Aorta (tissue), 5 donors: ENCODE measurements around the gene ZNF324. TPM values are rescaled to one million over a fixed set of nuclear protein-coding genes. Genes with fewer than 3 reads are reported as not detected.
A peak's percentile ranks its signal among the peaks of the same experiment; 100 is the strongest.

Experiments used
- ATAC-seq: fragments of 200-7000 bp; cut with Tn5 transposase; one replicate; pipeline ENCODE4 v1.9.1; 2022; ENCODE audit warnings: moderate library complexity; ENCODE audit not compliant: low FRiP score
- DNase-seq, 2 donors: peaks; one replicate each; pipeline ENCODE4 v3.0.0-alpha.2; 2020
- H3K27ac ChIP-seq, 2 donors: one replicate each; pipeline ENCODE4 v1.5.1; 2013; ENCODE audit warnings: low read length in 2 of 2, mild to moderate bottlenecking in 2 of 2, moderate library complexity in 2 of 2, control low read depth in 1 of 2, inconsistent platforms in 1 of 2, low read depth in 1 of 2
- H3K27me3 ChIP-seq, 2 donors: one replicate each; pipeline ENCODE4 v1.6.1; 2013; ENCODE audit warnings: control low read depth in 1 of 2, low read length in 1 of 2, mild to moderate bottlenecking in 1 of 2, moderate library complexity in 1 of 2; ENCODE audit not compliant: insufficient read depth in 2 of 2, control insufficient read depth in 1 of 2
- H3K36me3 ChIP-seq, 2 donors: one replicate each; pipeline ENCODE4 v1.6.1; 2013; ENCODE audit warnings: control low read depth in 1 of 2, low read length in 1 of 2, mild to moderate bottlenecking in 1 of 2; ENCODE audit not compliant: insufficient read depth in 2 of 2, control insufficient read depth in 1 of 2
- H3K4me1 ChIP-seq, 2 donors: one replicate each; pipeline ENCODE4 v1.6.1; 2013; ENCODE audit warnings: low read length in 2 of 2, control low read depth in 1 of 2, mild to moderate bottlenecking in 1 of 2, moderate library complexity in 1 of 2; ENCODE audit not compliant: insufficient read depth in 2 of 2, control insufficient read depth in 1 of 2
- H3K4me3 ChIP-seq, 2 donors: one replicate each; pipeline ENCODE4 v1.5.1; 2013; ENCODE audit warnings: low read length in 2 of 2, control low read depth in 1 of 2, mild to moderate bottlenecking in 1 of 2
- H3K9me3 ChIP-seq: one replicate; pipeline ENCODE4 v1.6.1; 2013; ENCODE audit warnings: mild to moderate bottlenecking, low read length; ENCODE audit not compliant: control insufficient read depth
- WGBS, 2 donors: extraction: QIAGEN DNeasy Blood & Tissue Kit; methylation state at CpG; one replicate each; pipeline ENCODE4 v1.1.7; 2013; 5-methylcytosine and 5-hydroxymethylcytosine counted together
- intact Hi-C, 2 donors: fragments of 100-400 bp; cut with DNase I; formaldehyde crosslinking; loops; one replicate each; pipeline versions ENCODE4 v1.14.2 to v1.15.0; 2022
- polyA plus RNA-seq, 2 donors: library from polyadenylated mRNA; stranded (reverse); fragments of 200-250 nt; gene quantifications; one replicate each; pipeline ENCODE4 v1.2.3, GENCODE V29; 2013
- total RNA-seq, 2 donors: library from RNA; stranded (reverse); fragmentation: NEBNext Ultra II Directional; extraction: Animal tissue kit (Norgen Biotek cat#: 25700); gene quantifications; one replicate each; pipeline ENCODE4 v1.2.1, GENCODE V29; 2021
- donor health status: healthy with polysubstance abuse.
- donor health status: Bipolar disorder and iron deficiency.
- donor health status: DM: no; HTN: no; CAD: no.
- donor health status: DM: no; HTN: no; CAD: no.
- donor health status: DM: yes; HTN: yes; CAD: no.

ZNF324 gene
- total and polyA plus RNA-seq, 4 donors: 2.3 to 14.1 (median 7.7) TPM

GRCh38 chr19:58522709-58523108, 55.8 kb downstream of the ZNF324 start:
- WGBS, 2 donors: 74 to 78% methylated on average over 3 of the region's 3 CpGs
- no peaks in the 10 kb centered on the region for H3K4me1 ChIP-seq
- DNase-seq (peak in 1 of 2 donors; percentile 13), ATAC-seq (no peak)
- intact Hi-C loops: no loop called here
- no peaks in the 10 kb centered on the region for H3K9me3 ChIP-seq
- H3K27me3 ChIP-seq: no peaks in the 10 kb centered on the region
- no peak overlapping the region for H3K4me3 ChIP-seq
- H3K36me3 ChIP-seq: no peaks in the 10 kb centered on the region
- H3K27ac ChIP-seq: no peak overlapping the region

Other genes starting within 250 kb of the ZNF324 start
- gene ZNF544, start 238.2 kb upstream of the ZNF324 start, total RNA-seq: 10 to 100 TPM; 16.5 to 26.2 TPM
- gene ZNF544, start 238.2 kb upstream of the ZNF324 start, polyA plus RNA-seq: 10 to 100 TPM; 11.2 to 15.4 TPM
- 1 to 10 TPM; 5.9 to 7.8 TPM for gene ZNF8, start 188.1 kb upstream of the ZNF324 start, total RNA-seq
- 1 to 10 TPM in 1 of 2 donors, under 1 TPM in 1; 0.38 to 1.9 TPM for gene ZNF8, start 188.1 kb upstream of the ZNF324 start, polyA plus RNA-seq
- gene ERVK3-1, start 161.7 kb upstream of the ZNF324 start, total RNA-seq: 10 to 100 TPM; 33.6 to 34.3 TPM
- 10 to 100 TPM; 26.4 to 48.1 TPM for gene ERVK3-1, start 161.7 kb upstream of the ZNF324 start, polyA plus RNA-seq
- 1 to 10 TPM; 2.2 to 3.1 TPM for gene ZSCAN22, start 140.1 kb upstream of the ZNF324 start, total RNA-seq
- gene ZSCAN22, start 140.1 kb upstream of the ZNF324 start, polyA plus RNA-seq: under 1 TPM; 0.25 to 0.43 TPM
- 10 to 100 TPM in 1 of 2 donors, 1 to 10 TPM in 1; 9.7 to 11.3 TPM for gene A1BG, start 113.6 kb upstream of the ZNF324 start, total RNA-seq
- 10 to 100 TPM; 21.5 to 81.6 TPM for gene A1BG, start 113.6 kb upstream of the ZNF324 start, polyA plus RNA-seq
- gene ZNF497, start 104.3 kb upstream of the ZNF324 start, total RNA-seq: under 1 TPM; 0.32 to 0.87 TPM
- gene ZNF497, start 104.3 kb upstream of the ZNF324 start, polyA plus RNA-seq: under 1 TPM in 1 of 2 donors, not detected in 1; 0.79 TPM
- 1 to 10 TPM in 1 of 2 donors, under 1 TPM in 1; 0.65 to 1.8 TPM for gene ZNF837, start 86.0 kb upstream of the ZNF324 start, total RNA-seq
- gene ZNF837, start 86.0 kb upstream of the ZNF324 start, polyA plus RNA-seq: 1 to 10 TPM in 1 of 2 donors, under 1 TPM in 1; 0.75 to 1.2 TPM
- gene RPS5, start 79.8 kb upstream of the ZNF324 start, total RNA-seq: 100 to 1,000 TPM; 609 to 674 TPM
- 1,000 to 10,000 TPM; 1,453 to 1,636 TPM for gene RPS5, start 79.8 kb upstream of the ZNF324 start, polyA plus RNA-seq
- gene RNF225, start 71.4 kb upstream of the ZNF324 start, total RNA-seq: not detected
- gene RNF225, start 71.4 kb upstream of the ZNF324 start, polyA plus RNA-seq: not detected
- 10 to 100 TPM; 11.8 to 13.4 TPM for gene ZNF584, start 58.4 kb upstream of the ZNF324 start, total RNA-seq
- gene ZNF584, start 58.4 kb upstream of the ZNF324 start, polyA plus RNA-seq: 10 to 100 TPM in 1 of 2 donors, under 1 TPM in 1; 0.75 to 10.3 TPM
- 1 to 10 TPM; 4.5 to 5.4 TPM for gene ZNF132, start 26.9 kb upstream of the ZNF324 start, total RNA-seq
- gene ZNF132, start 26.9 kb upstream of the ZNF324 start, polyA plus RNA-seq: 1 to 10 TPM in 1 of 2 donors, under 1 TPM in 1; 0.38 to 1.4 TPM
- 1 to 10 TPM; 4.6 to 5.7 TPM for gene ZNF324B, start 15.5 kb upstream of the ZNF324 start, total RNA-seq
- gene ZNF324B, start 15.5 kb upstream of the ZNF324 start, polyA plus RNA-seq: 1 to 10 TPM; 1.5 to 2.3 TPM
- 1 to 10 TPM; 6.4 to 9.9 TPM for gene ZNF446, start 9.3 kb downstream of the ZNF324 start, total RNA-seq
- 10 to 100 TPM; 10.4 to 26.1 TPM for gene ZNF446, start 9.3 kb downstream of the ZNF324 start, polyA plus RNA-seq
- 1 to 10 TPM; 8.1 to 9.8 TPM for gene SLC27A5, start 44.9 kb downstream of the ZNF324 start, total RNA-seq
- 10 to 100 TPM; 12.5 to 24.6 TPM for gene SLC27A5, start 44.9 kb downstream of the ZNF324 start, polyA plus RNA-seq
- 10 to 100 TPM; 12.2 to 15.6 TPM for gene ZBTB45, start 52.7 kb downstream of the ZNF324 start, total RNA-seq
- gene ZBTB45, start 52.7 kb downstream of the ZNF324 start, polyA plus RNA-seq: 1 to 10 TPM; 3.0 to 8.1 TPM
- 100 to 1,000 TPM; 167 to 179 TPM for gene TRIM28, start 77.0 kb downstream of the ZNF324 start, total RNA-seq
- 100 to 1,000 TPM in 1 of 2 donors, 10 to 100 TPM in 1; 76.5 to 210 TPM for gene TRIM28, start 77.0 kb downstream of the ZNF324 start, polyA plus RNA-seq
- gene CHMP2A, start 88.0 kb downstream of the ZNF324 start, total RNA-seq: 10 to 100 TPM; 94.9 to 99.8 TPM
- gene CHMP2A, start 88.0 kb downstream of the ZNF324 start, polyA plus RNA-seq: 100 to 1,000 TPM; 186 to 208 TPM
- 10 to 100 TPM; 47.5 to 57.7 TPM for gene UBE2M, start 91.5 kb downstream of the ZNF324 start, total RNA-seq
- gene UBE2M, start 91.5 kb downstream of the ZNF324 start, polyA plus RNA-seq: 10 to 100 TPM; 47.1 to 51.2 TPM
- 10 to 100 TPM; 17.7 to 31.9 TPM for gene MZF1, start 106.3 kb downstream of the ZNF324 start, total RNA-seq
- gene MZF1, start 106.3 kb downstream of the ZNF324 start, polyA plus RNA-seq: 10 to 100 TPM in 1 of 2 donors, 1 to 10 TPM in 1; 6.3 to 81.5 TPM